Measurements from ENCODE around the gene ARNT2.

The ARNT2 gene

GRCh38 chr15:80395616-80396015 is 8.6 kb upstream of the ARNT2 start:
- ATAC-seq (ENCODE audit: low read depth) (no peak), DNase-seq (ENCODE audit: low spot score in 2 of 2) (no peak)
- Mint-ChIP-seq H3K4me3 (no peak overlapping the region), H3K4me1 (no peaks in the 10 kb centered on the region), H3K27ac (no peak overlapping the region), H3K27me3 (peaks cover 9% of the 10 kb centered on the region), H3K36me3 (no peaks in the 10 kb centered on the region), H3K9me3 (no peaks in the 10 kb centered on the region)

- Mint-ChIP-seq H3K4me3 (no peak overlapping the region), H3K27ac (no peak overlapping the region), H3K4me1 (no peaks in the 10 kb centered on the region), H3K36me3 (no peaks in the 10 kb centered on the region), H3K27me3 (peaks cover 9% of the 10 kb centered on the region), H3K9me3 (no peaks in the 10 kb centered on the region)
- DNase-seq (ENCODE audit: low spot score in 2 of 2) (no peak), ATAC-seq (ENCODE audit: low read depth) (no peak)
Measured at GRCh38 chr15:80396096-80396495, 8.1 kb upstream of the ARNT2 start.

GRCh38 chr15:80399508-80399907 is 4.7 kb upstream of the ARNT2 start:
- no peak overlapping the region for H3K27ac Mint-ChIP-seq
- H3K27me3 Mint-ChIP-seq = peaks cover 13% of the 10 kb centered on the region
- H3K4me3 Mint-ChIP-seq = no peak overlapping the region
- no peaks in the 10 kb centered on the region for H3K4me1 Mint-ChIP-seq
- no peaks in the 10 kb centered on the region for H3K36me3 Mint-ChIP-seq
- H3K9me3 Mint-ChIP-seq = no peaks in the 10 kb centered on the region
- DNase-seq (ENCODE audit: low spot score in 2 of 2) (no peak), ATAC-seq (ENCODE audit: low read depth) (no peak)

GRCh38 chr15:80401456-80401855 is 2.7 kb upstream of the ARNT2 start:
- no peaks in the 10 kb centered on the region for H3K4me1 Mint-ChIP-seq
- ATAC-seq (ENCODE audit: low read depth) (no peak), DNase-seq (ENCODE audit: low spot score in 2 of 2) (no peak)
- H3K4me3 Mint-ChIP-seq = no peak overlapping the region
- no peak overlapping the region for H3K27ac Mint-ChIP-seq
- no peaks in the 10 kb centered on the region for H3K9me3 Mint-ChIP-seq
- H3K36me3 Mint-ChIP-seq = no peaks in the 10 kb centered on the region
- peaks cover 18% of the 10 kb centered on the region for H3K27me3 Mint-ChIP-seq

GRCh38 chr15:80402339-80402738 is 1.8 kb upstream of the ARNT2 start:
- Mint-ChIP-seq H3K4me3 (no peak overlapping the region), H3K36me3 (no peaks in the 10 kb centered on the region), H3K27me3 (peaks cover 18% of the 10 kb centered on the region), H3K9me3 (no peaks in the 10 kb centered on the region), H3K27ac (no peak overlapping the region), H3K4me1 (no peaks in the 10 kb centered on the region)
- DNase-seq (ENCODE audit: low spot score in 2 of 2) (no peak), ATAC-seq (ENCODE audit: low read depth) (no peak)

- Mint-ChIP-seq H3K27ac (no peak overlapping the region), H3K9me3 (no peaks in the 10 kb centered on the region), H3K36me3 (no peaks in the 10 kb centered on the region), H3K4me1 (no peaks in the 10 kb centered on the region), H3K27me3 (peaks cover 23% of the 10 kb centered on the region), H3K4me3 (no peak overlapping the region)
- no peak for DNase-seq (ENCODE audit: low spot score in 2 of 2)
- no peak for ATAC-seq (ENCODE audit: low read depth)
Measured at GRCh38 chr15:80403712-80404056, 498 bp upstream of the ARNT2 start.

- peaks cover 29% of the 10 kb centered on the region for H3K27me3 Mint-ChIP-seq
- no peaks in the 10 kb centered on the region for H3K9me3 Mint-ChIP-seq
- ATAC-seq (ENCODE audit: low read depth) (no peak), DNase-seq (ENCODE audit: low spot score in 2 of 2) (no peak)
- H3K4me3 Mint-ChIP-seq = no peak overlapping the region
- no peaks in the 10 kb centered on the region for H3K36me3 Mint-ChIP-seq
- no peaks in the 10 kb centered on the region for H3K4me1 Mint-ChIP-seq
- H3K27ac Mint-ChIP-seq = no peak overlapping the region
Measured at GRCh38 chr15:80404761-80405553, 775 bp downstream of the ARNT2 start.

- Mint-ChIP-seq H3K4me3 (no peak overlapping the region), H3K27ac (no peak overlapping the region), H3K27me3 (peaks cover 28% of the 10 kb centered on the region), H3K4me1 (no peaks in the 10 kb centered on the region), H3K36me3 (no peaks in the 10 kb centered on the region), H3K9me3 (no peaks in the 10 kb centered on the region)
- DNase-seq (ENCODE audit: low spot score in 2 of 2) (no peak), ATAC-seq (ENCODE audit: low read depth) (no peak)
Measured at GRCh38 chr15:80405554-80405850, 1.3 kb downstream of the ARNT2 start.

GRCh38 chr15:80405970-80406369 is 1.8 kb downstream of the ARNT2 start:
- H3K9me3 Mint-ChIP-seq = no peaks in the 10 kb centered on the region
- DNase-seq (ENCODE audit: low spot score in 2 of 2) (no peak), ATAC-seq (ENCODE audit: low read depth) (no peak)
- no peaks in the 10 kb centered on the region for H3K4me1 Mint-ChIP-seq
- no peaks in the 10 kb centered on the region for H3K36me3 Mint-ChIP-seq
- no peak overlapping the region for H3K27ac Mint-ChIP-seq
- H3K4me3 Mint-ChIP-seq = no peak overlapping the region
- H3K27me3 Mint-ChIP-seq = peaks cover 30% of the 10 kb centered on the region

- ATAC-seq (ENCODE audit: low read depth) = no peak
- H3K9me3 Mint-ChIP-seq = no peaks in the 10 kb centered on the region
- no peaks in the 10 kb centered on the region for H3K36me3 Mint-ChIP-seq
- peaks cover 26% of the 10 kb centered on the region for H3K27me3 Mint-ChIP-seq
- H3K4me3 Mint-ChIP-seq = no peak overlapping the region
- no peak for DNase-seq (ENCODE audit: low spot score in 2 of 2)
- no peaks in the 10 kb centered on the region for H3K4me1 Mint-ChIP-seq
- H3K27ac Mint-ChIP-seq = no peak overlapping the region
Measured at GRCh38 chr15:80411788-80412288, 7.7 kb downstream of the ARNT2 start.

GRCh38 chr15:80414546-80415357 is 10.6 kb downstream of the ARNT2 start:
- Mint-ChIP-seq H3K4me1 (no peaks in the 10 kb centered on the region), H3K27ac (no peak overlapping the region), H3K27me3 (peaks cover 22% of the 10 kb centered on the region), H3K36me3 (no peaks in the 10 kb centered on the region), H3K4me3 (no peak overlapping the region), H3K9me3 (no peaks in the 10 kb centered on the region)
- DNase-seq (ENCODE audit: low spot score in 2 of 2) (no peak), ATAC-seq (ENCODE audit: low read depth) (no peak)

GRCh38 chr15:80415358-80415670 is 11.1 kb downstream of the ARNT2 start:
- Mint-ChIP-seq H3K4me1 (no peaks in the 10 kb centered on the region), H3K9me3 (no peaks in the 10 kb centered on the region), H3K36me3 (no peaks in the 10 kb centered on the region), H3K27ac (no peak overlapping the region), H3K27me3 (peaks cover 22% of the 10 kb centered on the region), H3K4me3 (no peak overlapping the region)
- no peak for ATAC-seq (ENCODE audit: low read depth)
- no peak for DNase-seq (ENCODE audit: low spot score in 2 of 2)

- H3K36me3 Mint-ChIP-seq = no peaks in the 10 kb centered on the region
- H3K9me3 Mint-ChIP-seq = no peaks in the 10 kb centered on the region
- no peaks in the 10 kb centered on the region for H3K4me1 Mint-ChIP-seq
- peaks cover 23% of the 10 kb centered on the region for H3K27me3 Mint-ChIP-seq
- H3K27ac Mint-ChIP-seq = no peak overlapping the region
- ATAC-seq (ENCODE audit: low read depth) = no peak
- DNase-seq (ENCODE audit: low spot score in 2 of 2) = no peak
- no peak overlapping the region for H3K4me3 Mint-ChIP-seq
Measured at GRCh38 chr15:80416702-80417101, 12.5 kb downstream of the ARNT2 start.

GRCh38 chr15:80418892-80419537 is 14.8 kb downstream of the ARNT2 start:
- Mint-ChIP-seq H3K27me3 (peaks cover 20% of the 10 kb centered on the region), H3K9me3 (no peaks in the 10 kb centered on the region), H3K4me3 (no peak overlapping the region), H3K27ac (no peak overlapping the region), H3K36me3 (no peaks in the 10 kb centered on the region), H3K4me1 (no peaks in the 10 kb centered on the region)
- no peak for ATAC-seq (ENCODE audit: low read depth)
- no peak for DNase-seq (ENCODE audit: low spot score in 2 of 2)
